GM12892 (cell line): ENCODE measurements around the gene PLXNB3.

Experiments
- DNase-seq: peaks from one replicate; pipeline ENCODE4 v3.0.0; 2011; ENCODE audit not compliant: insufficient read length
- FAIRE-seq: peaks from 2 replicates; lab custom pipeline; 2011; peaks lifted over from hg19 to GRCh38; lab: Jason Lieb, UNC
- POLR2A ChIP-seq: IDR thresholded peaks from 2 replicates; pipeline ENCODE4 v1.6.1; 2011; ENCODE audit warnings: low read depth, low read length, control low read depth
- POLR2AphosphoS5 ChIP-seq: IDR thresholded peaks from 2 replicates; pipeline ENCODE4 v1.6.1; 2011; ENCODE audit warnings: low read depth, low read length, control low read depth
- TAF1 ChIP-seq: IDR thresholded peaks from 2 replicates; pipeline ENCODE4 v1.6.1; 2011; ENCODE audit warnings: low read depth, mild to moderate bottlenecking, control low read depth, low read length, borderline replicate concordance

Gene PLXNB3

DNA sequence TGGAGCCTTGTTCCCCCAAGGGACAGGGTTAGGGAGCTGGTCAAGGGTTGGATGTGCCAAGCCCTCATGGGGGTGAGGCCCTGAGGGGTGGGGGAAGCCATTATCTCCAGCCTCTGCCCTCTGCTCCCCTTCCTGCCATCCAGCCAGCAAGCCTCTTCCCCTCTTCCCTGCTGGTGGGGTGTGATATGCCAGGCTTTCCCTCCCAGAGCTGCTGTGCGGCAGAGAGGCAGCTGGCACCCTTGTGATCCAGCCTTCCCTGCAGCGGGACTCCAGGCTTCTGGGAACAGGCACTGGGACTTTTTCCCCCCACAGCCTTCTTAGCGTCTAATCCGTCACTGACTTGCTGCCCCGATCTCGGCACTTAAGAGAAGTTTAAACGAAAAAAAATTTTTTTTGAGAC, 36.7 kb downstream of the PLXNB3 start:
- FAIRE-seq: no peak
- DNase-seq: no peak
- TF ChIP-seq TAF1: no peak
- 0 out of 2 replicates have a peak, but pooled peaks have one; percentile 11 for TF ChIP-seq POLR2AphosphoS5
- no peak for TF ChIP-seq POLR2A

DNA sequence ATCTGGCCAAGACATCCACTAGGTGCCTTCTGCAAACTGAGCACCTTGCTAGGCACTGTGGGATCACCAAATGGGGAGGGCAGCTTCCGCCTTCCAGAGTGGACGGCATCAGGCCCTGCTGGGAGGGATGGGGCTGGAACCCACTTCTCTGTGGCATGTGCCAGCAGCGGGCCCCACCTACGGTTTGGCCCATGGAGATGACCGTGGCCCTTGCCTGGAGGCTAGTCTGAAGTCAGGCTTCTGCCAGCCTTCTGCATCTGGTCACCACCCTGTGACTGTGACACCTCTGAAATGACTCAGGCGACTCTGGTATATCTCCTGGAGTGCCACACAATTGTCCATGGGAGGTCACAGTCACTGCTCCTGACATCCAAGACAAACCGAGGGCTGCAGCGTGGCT, 37.6 kb downstream of the PLXNB3 start:
- FAIRE-seq (no peak), DNase-seq (no peak)
- TF ChIP-seq TAF1 (no peak), POLR2A (no peak), POLR2AphosphoS5 (no peak)

DNA sequence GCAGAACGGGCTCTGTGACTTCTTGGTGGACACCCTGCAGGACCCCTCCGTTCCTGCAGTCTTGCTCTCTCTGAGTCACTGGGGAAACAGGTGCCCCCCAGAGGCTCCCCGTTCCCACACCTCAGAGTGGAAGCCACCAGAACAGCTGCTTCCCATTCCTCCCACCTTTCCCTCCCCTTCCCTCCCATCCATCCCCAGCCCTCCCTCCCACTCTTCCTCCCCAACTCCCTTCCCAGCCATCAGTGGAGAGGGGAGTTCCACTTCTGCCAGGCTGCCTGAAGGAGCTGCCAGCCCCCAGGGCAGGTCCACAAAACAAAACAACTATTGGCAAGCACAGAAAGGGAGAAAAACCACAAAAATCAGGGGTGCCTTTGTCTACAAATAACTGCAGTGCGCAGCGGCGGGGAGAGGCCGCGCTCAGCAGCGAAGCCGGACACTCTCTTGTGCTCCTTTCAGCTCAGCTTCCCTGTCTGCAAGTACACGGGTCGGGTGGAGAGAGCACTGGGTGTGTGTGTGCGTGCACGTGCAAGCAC, 38.5 kb downstream of the PLXNB3 start:
- no peak for FAIRE-seq
- no peak for DNase-seq
- TF ChIP-seq POLR2A (no peak), TAF1 (no peak)

DNA sequence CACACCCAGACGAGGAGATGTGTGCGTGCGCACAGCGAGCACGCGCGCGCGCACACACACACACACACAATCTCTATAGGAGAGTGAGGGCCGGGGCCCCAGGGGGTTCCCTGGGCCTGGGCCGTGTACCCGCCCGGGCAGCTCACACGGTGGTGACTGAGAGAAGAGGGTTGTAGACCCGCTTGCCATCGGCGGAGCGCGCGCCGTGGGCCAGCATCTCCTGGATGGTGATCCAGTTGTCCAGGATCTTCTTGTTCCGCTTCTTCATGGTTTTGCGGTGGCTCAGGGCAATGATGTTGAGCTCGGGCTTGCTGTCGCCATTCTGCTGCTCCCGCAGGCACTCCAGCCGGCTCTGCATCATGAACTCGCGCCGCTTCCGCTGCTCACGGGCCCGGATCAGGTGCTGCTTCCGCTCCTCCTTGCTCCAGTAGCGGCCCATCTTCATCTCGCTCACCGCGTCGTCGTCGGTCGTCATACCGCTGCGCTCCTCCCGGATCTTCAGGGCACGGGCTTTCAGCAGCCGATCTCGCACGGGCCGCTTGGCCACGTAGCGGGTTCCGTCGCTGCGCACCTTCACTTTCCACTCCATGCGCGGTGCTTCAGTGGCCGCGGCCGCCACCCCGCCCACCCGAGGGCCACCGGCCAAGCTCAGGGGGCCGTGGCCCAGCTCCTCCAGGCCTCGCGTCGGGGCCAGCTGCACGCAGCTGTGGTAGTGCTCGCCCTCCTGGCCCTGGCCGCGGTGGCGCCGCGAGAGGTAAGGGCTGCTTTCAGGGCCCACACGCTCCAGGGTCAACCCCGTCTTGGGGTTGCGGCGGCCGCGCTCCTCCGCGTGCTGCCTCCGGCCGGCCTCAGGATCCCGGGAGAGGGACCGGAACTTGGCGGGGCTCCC, 39.4 kb downstream of the PLXNB3 start:
- no peak for DNase-seq
- no peak for FAIRE-seq
- TF ChIP-seq POLR2A: no peak
- no peak for TF ChIP-seq POLR2AphosphoS5
- no peak for TF ChIP-seq TAF1

DNA sequence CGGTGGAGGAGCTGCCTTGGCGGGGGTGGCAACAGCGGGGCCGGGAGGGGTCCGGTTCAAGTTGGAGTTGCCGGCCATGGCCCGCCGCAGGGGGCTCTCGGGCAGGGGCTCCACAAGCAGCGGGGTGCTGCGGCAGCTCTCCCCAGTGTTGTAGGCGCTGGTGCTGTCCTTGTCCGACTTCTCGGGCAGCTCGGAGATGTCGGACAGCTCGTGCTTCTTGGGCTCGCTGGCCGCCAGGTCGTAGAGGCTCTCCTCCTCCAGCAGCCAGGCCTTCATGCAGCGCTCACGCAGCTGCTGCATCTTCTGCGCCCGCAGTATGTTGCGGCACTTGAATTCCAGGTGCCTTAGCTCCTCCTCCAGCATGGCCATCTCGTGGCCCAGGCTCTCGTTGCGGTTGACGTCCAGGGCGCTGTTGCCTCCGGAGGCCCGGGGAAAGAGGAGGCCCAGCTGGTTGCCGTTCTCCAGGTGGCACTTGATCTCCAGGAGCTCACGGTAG, 40.1 kb downstream of the PLXNB3 start:
- DNase-seq: no peak
- FAIRE-seq: no peak
- TF ChIP-seq TAF1 (no peak), POLR2A (no peak), POLR2AphosphoS5 (no peak)

DNA sequence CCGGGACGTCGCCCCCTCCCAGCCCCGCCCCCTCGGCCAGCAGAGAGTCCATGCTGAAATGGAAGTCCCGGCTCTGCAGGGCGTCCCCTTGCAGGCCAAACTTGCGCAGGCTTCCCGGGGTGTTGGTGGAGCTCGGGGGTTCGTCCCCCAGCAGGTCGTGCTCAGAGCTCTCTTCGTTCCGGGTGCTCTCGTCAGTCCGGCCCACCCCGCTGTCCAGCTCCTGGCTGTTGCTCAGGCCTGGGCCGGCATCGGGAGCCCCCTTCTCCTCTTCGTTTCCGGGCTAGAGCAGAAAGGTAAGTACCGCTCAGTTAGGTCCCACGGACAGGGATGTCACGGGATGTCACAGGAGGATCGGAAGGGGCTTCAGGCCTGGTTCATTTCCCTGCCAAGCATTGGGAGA, 40.6 kb downstream of the PLXNB3 start:
- no peak for DNase-seq
- no peak for TF ChIP-seq POLR2A
- no peak for TF ChIP-seq TAF1
- TF ChIP-seq POLR2AphosphoS5: no peak
- FAIRE-seq: no peak

DNA sequence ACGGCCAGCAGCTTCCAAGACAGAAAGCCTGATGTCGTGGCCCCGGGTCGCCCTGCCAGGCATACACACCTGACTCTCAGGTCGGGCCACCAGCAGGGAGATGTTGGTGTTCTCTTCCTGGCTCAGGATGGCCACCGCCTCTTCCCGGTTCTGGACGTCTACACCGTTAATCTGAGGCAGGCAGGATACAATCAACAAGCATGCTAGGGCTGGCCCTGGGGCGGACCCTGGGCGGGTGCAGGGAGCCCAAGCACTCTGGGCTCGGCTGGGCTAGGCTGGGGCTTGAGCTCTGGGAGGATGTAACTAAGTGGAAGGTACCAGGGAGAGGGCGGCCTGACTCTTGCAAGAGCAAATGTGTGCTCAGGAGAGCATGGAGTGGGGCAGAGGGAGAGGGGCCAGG, 41.4 kb downstream of the PLXNB3 start:
- no peak for FAIRE-seq
- TF ChIP-seq TAF1 (no peak), POLR2A (no peak), POLR2AphosphoS5 (no peak)

DNA sequence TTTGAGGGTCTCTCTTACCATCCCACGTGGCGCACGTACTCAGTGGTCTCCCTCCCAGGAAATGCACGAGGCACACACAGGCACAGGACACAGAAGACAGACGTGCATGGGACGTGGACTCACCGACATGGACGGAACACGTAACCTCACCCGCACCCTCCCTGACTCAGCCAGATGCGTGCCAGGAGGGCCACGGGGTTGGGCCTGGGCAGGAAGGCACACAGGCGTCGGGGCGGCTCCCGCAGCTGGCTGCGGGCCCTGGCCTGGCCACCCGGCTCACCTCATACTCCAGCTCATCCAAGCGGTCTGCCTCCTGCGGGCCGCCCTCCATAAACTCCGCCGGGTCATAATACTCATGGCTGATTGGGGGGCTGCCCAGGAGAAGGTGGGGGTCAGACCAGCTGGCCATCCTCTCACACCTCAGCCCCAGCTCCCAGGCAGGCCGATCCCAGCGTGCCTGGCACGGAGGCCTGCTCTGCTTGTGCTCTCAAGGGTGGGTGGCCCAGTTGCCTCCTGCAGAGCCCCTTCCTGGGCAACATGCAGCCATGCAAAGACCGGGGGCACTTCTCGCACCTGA, 43.0 kb downstream of the PLXNB3 start:
- TF ChIP-seq POLR2AphosphoS5 (no peak), TAF1 (no peak), POLR2A (no peak)
- FAIRE-seq (no peak), DNase-seq (no peak)

More for the DNA sequence above, 41.4 kb downstream of the PLXNB3 start:
- no peak for DNase-seq

DNA sequence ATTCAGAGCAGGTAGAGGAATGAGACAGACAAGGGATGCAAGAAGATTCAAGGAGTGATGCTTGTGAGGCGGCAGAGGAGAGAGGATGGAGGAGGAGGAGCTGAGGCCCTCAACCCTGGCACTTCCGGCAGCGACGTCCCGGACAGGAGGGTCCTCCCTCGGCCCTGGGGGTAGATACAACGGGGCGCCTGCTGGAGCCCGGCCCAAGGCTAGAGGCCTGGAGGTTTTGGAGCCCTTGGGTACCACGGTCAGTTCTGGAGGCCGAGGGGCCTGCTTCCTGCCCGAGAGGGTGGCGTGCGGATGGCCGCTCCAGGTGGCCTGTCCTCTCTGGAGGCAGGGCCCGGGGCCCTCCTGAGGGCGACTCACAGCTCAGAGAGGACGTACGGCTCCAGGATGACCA, 43.9 kb downstream of the PLXNB3 start:
- TF ChIP-seq TAF1 (no peak), POLR2AphosphoS5 (no peak), POLR2A (no peak)
- DNase-seq (no peak), FAIRE-seq (no peak)

DNA sequence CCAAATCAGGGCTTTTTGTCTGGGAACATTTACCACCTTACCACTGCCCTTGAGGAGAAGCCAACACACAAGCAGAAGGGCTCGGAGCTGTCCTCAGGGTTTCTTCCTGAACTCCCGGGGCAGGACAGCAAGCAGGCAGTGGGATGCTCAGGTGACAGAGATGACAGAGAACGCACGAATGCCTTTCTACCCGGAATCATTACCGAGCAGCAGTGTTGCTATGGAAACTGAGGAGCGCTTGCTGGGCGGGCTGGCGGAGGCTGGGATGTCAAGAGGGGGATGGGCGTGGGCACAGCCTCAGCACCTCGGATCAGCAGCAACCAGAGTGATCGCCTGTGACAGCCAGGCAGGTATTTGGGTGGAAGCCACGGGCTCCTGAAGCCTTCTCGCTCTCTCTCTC, 48.2 kb downstream of the PLXNB3 start:
- DNase-seq (no peak), FAIRE-seq (no peak)
- TF ChIP-seq TAF1 (no peak), POLR2A (no peak), POLR2AphosphoS5 (no peak)

DNA sequence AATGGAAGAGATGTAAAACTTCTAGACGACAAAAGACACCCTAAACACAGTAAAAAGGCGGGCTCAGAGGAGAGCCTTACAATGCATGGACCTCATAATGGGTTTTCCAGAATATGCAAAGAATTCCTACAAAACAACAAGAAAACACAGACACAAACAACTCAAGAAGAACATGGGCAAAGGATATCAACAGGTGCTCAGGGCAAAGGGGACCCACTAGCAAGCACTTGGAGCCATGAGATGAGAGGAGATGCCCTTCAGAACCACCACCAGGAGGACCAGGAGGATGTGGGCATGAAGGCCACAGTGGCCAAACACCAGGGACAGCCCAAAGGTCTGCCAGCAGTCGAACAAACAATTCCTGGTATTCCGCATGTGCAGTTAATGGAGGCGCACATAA, 49.1 kb downstream of the PLXNB3 start:
- no peak for FAIRE-seq
- no peak for DNase-seq
- TF ChIP-seq TAF1: no peak
- no peak for TF ChIP-seq POLR2A
- TF ChIP-seq POLR2AphosphoS5: no peak
